Subcutaneous adipose tissue (tissue), 4 donors: ENCODE results near the gene SOCS7. TPM values are rescaled to one million over a fixed set of nuclear protein-coding genes. Genes with fewer than 3 reads are reported as not detected.

ENCODE experiments used
- total RNA-seq, 4 donors: library from RNA; depleted of rRNA; stranded (reverse); fragments of >200 nt; gene quantifications; one replicate each; pipeline ENCODE4 v1.1.0, GENCODE V29; 2016
- TF ChIP-seq, protein P1 (sequence below): fragments of 450-650 bp; IDR thresholded peaks from one replicate; pipeline ENCODE4 v1.5.1; 2016; ENCODE audit warnings: low read depth, mild to moderate bottlenecking, control low read depth, antibody characterized with exemption, moderate library complexity

Gene SOCS7
- total RNA-seq, 4 donors from 2014 or later: 5.5 to 20.9 (median 8.8) TPM

DNA sequence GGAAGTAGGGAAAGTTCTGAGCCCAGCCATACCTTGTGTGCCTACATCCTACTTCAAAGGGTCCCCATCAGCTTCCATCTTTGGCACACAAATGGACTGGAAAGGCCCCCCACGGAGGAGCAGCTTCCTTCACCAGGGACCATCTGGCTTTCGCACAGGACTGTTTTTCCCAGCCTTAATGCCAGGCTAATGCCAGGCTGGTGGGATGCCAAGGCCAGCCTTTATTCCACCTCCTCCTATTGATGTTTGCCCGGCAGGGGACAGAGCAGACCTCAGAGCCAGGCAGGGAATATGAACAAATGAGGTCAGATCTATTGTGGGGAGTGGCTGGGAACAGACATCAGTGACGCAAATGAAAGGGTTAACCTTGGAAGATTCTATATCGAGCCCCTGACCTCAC, 13.6 kb upstream of the SOCS7 start:
- TF ChIP-seq, protein P1, sequence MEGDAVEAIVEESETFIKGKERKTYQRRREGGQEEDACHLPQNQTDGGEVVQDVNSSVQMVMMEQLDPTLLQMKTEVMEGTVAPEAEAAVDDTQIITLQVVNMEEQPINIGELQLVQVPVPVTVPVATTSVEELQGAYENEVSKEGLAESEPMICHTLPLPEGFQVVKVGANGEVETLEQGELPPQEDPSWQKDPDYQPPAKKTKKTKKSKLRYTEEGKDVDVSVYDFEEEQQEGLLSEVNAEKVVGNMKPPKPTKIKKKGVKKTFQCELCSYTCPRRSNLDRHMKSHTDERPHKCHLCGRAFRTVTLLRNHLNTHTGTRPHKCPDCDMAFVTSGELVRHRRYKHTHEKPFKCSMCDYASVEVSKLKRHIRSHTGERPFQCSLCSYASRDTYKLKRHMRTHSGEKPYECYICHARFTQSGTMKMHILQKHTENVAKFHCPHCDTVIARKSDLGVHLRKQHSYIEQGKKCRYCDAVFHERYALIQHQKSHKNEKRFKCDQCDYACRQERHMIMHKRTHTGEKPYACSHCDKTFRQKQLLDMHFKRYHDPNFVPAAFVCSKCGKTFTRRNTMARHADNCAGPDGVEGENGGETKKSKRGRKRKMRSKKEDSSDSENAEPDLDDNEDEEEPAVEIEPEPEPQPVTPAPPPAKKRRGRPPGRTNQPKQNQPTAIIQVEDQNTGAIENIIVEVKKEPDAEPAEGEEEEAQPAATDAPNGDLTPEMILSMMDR: no peak

DNA sequence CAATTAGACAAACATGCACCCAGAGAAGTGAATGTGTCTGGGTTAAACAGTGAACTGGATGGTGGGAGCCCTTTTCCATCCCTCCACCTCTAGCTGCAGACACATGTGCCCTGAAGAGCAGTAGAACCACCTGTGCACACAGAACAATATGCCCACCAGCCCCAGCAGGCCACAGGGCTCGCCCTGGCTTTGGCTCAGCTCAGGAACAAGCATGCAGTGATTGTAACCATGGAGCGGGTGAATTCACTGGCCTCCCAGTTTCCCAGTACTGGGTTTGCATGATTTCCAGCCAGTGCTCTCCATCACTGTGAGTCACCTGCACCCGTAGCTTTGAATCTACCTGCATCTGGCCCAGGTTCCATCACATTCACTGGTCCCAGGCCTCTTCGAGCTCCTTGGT, 13.1 kb upstream of the SOCS7 start:
- TF ChIP-seq, protein P1: no peak

DNA sequence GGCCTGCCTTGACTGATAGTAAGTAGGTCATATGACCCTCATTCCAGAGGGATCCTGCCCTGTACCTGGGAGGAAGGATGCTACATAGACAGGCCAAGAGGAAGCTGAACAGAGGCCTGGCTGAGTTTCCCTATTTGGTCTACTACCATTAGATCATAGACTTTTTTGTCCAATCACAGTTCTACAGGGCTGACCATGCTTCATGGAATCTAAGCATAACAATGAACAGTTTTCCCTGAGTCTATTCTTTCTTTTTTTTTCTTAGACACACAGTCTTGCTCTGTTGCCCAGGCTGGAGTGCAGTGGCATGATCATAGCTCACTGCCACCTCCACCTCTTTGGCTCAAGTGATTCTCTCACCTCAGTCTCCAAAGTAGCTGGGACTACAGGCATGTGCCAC, 11.8 kb upstream of the SOCS7 start:
- TF ChIP-seq, protein P1: no peak

DNA sequence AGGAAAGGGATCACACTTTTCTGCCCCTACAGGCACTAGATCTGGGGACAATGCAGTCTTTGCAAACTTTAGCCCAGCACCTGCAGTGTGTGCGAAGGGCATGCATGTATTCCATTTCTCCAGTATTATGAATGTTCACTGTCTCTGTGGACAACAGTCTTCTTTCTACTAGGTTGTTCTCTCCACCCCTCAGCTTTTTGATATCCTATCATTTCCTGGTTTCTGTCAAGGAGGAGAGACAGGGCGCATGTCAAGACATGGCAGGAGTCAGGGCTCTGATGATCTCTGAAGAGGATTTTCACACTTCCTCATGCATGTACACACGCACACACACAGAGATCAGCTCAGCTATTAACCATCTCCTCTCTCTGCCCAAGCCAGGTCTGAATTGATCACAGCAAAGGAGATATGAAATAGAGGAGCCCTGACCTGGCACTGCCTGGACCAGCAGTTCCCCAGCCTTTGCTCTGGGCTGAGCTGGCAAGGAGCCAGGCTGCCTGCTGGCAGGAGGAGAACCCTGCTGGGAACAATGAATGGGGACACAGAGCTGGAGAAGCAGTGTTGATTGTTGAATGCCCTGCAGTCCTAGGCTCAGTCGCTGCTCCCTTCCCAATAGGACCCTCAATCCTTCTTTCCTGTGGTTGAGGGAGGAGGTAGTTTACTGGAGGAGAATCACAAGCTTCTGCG, 10.5 kb upstream of the SOCS7 start:
- TF ChIP-seq, protein P1: no peak

DNA sequence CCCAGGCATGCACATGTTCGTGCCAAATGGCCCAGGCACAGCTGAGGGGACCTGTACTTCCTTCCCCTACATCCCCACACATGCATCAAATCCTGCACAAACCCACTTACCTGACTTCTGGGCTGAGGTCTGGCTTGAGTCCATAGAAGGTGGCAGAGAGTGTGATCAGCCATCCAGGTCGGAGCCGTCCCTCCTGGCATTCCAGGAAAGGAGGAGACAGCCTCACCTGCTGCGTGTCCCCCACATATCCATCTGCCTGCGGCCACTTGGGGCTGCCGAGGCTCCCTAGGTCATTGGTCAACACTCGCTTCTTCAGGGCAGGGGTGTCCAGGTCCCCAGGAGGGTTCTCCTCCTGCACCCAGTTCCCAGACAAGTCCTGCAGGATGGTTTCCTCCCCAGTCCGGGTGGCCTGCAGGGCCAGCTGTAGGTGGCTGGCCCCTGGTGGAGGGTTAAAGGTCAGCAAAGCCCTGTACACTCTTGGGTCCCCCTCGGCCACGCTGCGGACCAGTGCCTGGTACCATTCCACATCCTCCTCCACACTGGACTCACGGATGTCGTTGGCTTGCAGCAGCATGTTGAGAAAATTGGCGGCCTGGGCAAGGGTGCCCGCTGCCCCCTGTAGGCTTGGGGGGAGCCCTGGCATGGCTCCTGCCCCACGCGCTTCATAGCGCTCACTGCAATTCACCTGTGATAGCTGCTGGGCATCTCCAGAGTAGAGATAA, 8.6 kb upstream of the SOCS7 start:
- TF ChIP-seq, protein P1: no peak

DNA sequence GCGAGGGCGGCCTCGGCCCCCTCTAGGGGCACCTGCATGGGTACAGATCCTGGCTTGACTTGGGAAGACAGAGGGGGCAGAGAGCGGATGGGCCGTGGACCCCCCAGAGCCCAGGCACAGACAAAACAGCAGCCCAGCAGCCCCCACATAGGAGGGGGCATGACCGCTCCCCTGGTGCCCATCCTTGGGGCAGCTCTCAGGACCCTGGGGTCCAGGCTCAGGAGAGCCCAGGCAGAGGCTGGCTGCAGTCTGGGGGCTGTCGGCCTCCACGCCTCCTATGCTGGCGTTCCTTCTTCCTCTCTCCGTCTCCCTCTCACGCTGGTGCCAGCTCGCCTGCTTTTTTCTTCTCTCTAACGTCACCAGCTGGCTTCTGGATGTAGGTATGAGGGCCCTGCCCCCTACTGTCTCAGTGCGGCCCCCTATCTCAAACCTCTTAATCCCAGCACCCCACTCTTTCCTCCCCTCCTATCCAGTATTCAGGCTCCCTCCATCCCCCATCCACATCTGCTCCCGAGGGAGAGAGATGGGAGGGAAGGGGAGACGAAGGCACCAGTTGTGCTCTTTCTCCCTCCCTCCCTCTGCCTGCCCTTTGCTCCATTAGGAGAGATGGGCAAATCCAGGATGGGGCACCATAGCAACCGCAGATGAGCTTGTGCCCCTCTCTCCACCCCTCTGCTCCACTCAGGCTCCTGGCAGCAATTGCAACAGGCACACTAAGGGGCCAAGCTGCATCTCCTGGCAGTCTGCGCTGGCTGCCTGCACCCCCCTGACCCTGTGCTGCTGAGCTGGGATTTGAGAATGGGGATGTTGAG, 7.8 kb upstream of the SOCS7 start, which contains the start of gene GPR179:
TSS of gene GPR179 (minus strand) at position 349 of the 812 bp plus-strand sequence. CDS start at position 182, 167 bp downstream.
- TF ChIP-seq, protein P1: no peak

DNA sequence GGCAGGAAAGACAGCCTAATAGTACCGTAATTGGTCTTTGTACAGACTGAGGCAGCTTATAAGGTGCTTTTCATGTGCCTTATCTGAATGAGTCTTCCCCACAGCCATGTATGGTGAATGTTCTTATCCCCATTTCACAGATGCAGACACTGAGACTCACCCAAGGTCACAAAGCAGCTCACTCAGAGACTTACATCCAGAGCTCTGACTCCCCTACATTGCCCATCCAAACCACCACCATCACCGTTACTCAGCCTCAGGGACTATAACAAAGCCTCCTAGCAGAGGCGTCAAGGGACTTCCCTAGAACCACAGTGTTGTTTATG, 7.3 kb upstream of the SOCS7 start:
- TF ChIP-seq, protein P1: no peak
